Non-pigmented ciliary epithelial cell (primary cell): ENCODE measurements around the gene SUPT6H.
A peak's percentile ranks its signal among the peaks of the same experiment; 100 is the strongest.
"Not testable (repeated sequence)": the region's sequence is repeated elsewhere in the genome, so short reads cannot be mapped to it uniquely, and the experiment has no call there.

Experiments used
- DNase-seq: peaks from one replicate; pipeline ENCODE4 v3.0.0-alpha.2; 2010; ENCODE audit warnings: low read depth

Gene SUPT6H

DNA sequence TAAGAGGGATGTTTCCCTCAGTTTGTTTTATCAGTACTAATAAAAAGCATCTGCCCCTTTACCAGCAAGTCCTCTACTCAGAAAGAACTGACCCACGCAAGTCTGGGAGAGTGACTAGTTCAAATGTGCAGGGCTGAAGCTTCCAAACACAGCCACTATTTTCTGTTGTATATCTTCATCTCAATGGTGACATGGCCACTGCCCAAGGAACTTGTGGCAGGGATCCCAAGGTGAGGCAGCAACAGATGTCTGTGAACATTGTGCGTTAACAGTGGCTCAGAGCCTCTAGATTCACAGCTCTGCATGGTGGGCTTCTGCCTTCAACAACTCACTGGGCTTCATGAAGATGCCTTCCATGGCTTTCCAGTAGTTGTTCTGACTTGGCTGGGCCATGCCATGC, 13.3 kb upstream of the SUPT6H start:
- DNase-seq = no peak

DNA sequence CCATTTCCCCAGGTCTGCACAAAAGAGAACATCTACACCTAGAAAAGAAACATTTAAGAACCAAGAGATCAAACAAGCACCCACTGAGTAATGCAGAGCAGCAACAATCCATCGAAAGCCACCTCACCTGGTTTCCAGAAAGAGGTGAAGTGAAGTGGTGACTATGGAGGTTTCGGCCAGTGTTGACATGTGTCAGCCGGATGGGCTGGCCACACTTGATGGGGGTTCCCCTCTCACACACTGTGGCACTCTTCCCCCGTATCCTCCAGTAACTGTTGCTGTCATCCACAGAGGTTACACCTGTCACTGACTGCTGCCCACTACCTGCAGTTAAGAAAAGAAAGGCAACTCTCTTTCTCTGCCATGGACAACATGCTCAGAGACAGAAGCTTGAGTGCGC, 6.8 kb upstream of the SUPT6H start:
- DNase-seq = no peak

DNA sequence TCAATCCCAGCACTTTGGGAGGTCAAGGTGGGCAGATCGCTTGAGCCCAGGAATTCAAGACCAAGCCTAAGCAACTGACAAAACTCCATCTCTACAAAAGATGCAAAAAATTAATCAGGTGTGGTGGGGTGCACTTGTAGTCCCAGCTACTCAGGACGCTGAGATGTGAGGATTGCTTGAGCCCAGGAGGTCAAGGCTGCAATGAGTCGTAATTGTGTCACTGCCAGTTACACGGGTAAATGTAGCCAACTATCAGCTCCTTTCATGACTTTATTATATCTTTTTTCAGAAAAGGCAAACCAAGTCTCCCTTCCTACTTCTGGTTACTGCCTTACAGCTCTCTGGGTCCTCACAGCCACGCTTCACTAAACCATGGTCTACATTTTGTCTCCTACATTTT, 4.2 kb upstream of the SUPT6H start:
- DNase-seq = no peak

DNA sequence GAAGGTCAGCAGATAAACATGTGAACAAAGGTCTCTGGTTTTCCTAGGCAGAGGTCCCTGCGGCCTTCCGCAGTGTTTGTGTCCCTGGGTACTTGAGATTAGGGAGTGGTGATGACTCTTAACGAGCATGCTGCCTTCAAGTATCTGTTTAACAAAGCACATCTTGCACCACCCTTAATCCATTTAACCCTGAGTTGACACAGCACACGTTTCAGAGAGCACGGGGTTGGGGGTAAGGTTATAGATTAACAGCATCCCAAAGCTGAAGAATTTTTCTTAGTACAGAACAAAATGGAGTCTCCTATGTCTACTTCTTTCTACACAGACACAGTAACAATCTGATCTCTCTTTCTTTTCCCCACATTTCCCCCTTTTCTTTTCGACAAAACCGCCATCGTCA, 3.7 kb upstream of the SUPT6H start:
- not testable (repeated sequence) for DNase-seq

DNA sequence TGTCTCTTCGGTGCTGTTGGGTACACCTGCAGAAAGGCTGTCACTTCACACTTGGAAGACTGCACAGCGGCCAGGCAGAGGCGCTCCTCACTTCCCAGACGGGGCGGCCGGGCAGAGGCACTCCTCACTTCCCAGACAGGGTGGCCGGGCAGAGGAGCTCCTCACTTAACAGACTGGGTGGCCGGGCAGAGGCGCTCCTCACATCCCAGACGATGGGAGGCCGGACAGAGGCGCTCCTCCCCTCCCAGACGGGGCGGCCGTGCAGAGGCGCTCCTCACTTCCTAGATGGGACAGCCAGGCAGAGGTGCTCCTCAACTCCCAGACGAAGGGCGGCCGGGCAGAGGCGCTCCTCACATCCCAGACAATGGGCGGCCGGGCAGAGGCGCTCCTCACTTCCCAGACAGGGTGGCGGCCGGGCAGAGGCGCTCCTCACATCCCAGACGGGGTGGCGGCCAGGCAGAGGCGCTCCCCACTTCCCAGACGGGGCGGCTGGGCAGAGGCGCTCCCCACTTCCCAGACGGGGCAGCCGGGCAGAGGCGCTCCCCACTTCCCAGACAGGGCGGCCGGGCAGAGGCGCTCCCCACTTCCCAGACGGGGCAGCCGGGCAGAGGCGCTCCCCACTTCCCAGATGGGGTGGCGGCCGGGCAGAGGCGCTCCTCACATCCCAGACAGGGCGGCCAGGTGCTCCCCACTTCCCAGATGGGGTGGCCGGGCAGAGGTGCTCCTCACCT, 3.1 kb upstream of the SUPT6H start:
- not testable (repeated sequence) for DNase-seq

DNA sequence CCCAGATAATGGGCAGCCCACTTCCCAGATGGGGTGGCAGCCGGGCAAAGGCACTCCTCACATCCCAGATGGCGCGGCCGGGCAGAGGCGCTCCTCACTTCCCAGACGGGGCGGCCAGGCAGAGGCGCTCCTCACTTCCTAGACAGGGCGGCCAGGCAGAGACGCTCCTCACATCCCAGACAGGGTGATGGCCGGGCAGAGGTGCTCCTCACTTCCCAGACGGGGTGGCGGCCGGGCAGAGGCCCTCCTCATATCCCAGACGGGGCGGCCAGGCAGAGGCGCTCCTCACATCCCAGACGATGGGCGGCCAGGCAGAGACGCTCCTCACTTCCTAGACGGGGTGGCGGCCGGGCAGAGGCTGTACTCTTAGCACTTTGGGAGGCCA, 2.5 kb upstream of the SUPT6H start:
- not testable (repeated sequence) for DNase-seq

DNA sequence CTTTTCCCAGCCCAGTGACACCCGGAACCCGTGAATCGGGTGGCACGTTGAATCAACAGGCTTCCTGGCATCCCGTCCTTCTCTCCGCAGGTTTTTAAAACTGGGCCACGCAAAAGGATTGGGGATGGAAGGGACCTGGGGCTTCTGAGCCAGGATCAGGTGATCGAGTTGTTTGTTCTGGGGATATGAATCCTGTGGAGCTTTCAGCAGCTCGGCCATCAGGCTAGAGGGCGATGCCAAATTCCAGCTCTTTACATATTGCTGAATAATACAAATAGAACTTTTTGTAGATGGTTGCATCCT, 473 bp downstream of the SUPT6H start:
- DNase-seq = no peak

DNA sequence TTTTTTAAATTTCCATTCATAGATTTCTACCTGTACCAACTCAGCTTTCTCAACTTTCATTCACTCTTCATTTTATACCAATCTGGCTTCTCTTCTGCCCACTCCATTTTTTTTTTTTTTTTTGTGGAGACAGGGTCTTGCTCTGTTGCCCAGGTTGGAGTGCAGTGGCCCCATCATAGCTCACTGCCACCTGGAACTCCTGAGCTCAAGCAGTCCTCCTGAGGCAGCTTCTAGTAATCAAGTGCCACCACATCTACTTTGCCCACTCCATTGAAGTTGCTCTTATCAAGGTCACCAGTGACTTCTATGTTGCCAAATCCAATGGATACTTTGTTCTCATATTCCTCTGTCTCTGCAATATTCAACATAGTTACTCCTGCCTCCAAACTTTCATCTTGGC, 1.7 kb downstream of the SUPT6H start:
- no peak for DNase-seq

DNA sequence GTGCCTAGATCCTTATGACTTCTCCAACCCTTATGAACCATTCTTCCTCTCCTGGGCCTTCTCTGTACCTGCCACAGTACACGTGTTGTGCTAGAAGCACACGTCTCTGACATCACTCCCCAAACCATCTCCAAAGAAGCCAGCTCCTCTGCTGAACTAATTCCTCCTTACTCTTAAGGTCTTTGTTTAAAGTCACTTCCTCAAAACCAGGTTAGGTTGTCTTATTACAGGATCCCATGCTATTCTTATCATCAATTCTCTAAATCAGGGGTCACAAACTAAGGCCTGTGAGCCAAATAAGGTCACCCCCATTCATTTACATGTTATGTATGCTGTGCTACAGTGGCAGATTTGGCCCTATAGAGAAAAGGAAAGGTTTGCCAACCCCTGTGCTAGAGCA, 4.0 kb downstream of the SUPT6H start:
- DNase-seq = no peak

DNA sequence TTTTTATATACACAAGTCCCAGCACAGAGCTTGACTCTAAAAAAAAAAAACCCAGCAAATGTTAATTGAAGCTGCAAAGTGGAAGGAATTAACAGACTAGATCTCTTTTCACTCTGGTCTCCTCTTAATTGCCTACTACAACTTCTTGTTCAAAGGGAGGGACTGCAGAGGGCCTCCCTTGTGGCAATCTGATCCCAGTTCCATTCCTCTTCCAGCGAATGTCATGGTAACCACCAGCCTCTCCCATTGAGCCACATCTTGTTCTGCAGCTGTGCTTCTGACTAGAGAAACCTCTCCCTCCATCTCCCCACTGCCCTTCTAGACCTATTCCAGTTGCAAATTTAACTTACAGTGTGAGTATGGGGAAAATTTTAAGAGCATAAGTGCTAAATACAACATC, 5.9 kb downstream of the SUPT6H start:
- DNase-seq = no peak

DNA sequence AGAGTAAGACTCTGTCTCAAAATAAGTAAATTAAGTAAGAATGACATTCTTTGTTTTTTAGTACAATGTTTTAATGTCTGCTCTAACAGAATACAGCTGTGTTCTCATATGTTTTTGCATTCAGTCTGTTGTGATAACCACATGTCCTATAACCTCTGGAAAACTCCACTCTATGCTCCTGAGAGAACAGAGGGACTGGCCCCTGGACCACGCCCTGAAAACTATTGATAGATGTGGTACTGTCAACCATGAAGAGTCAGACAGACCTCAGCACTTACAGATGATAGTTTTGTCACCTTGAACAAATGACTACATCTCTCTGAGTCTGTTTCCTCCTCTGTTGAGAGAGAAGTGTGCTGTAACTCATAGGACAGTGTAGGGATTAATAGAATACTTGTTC, 7.9 kb downstream of the SUPT6H start:
- no peak for DNase-seq

DNA sequence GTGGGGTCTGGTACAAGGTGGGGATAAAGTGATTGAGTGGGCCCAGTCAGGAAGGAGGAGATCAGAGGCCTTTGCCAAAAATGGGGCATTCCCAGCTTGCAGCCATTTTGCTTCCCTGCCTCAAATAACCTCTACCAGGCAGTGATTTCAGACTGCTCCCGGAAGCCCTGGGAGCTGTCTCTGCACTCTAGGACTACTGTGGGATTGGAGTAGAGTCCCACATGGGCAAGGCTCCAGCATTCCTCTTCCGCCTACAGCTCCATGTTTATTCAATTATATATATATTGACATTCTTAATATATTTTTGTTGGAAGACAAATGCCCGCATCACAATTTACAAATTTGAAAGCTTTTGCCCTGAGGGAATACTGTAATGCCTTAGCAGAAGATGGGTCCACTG, 13.5 kb downstream of the SUPT6H start:
- DNase-seq = peak; percentile 6

DNA sequence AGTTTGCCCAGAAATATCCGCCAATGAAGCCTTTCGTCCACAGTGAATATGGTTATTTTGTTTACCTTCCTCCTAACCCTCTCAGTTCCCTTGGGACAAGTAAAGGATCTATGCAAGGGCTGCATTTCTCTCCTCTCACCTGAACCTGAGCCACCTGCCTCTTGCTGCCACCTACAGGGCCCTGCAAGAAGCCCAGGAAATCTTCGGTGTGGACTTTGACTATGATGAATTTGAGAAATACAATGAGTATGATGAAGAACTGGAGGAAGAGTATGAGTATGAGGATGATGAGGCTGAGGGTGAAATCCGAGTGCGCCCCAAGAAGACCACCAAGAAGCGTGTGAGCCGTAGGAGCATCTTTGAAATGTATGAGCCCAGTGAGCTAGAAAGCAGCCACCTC, 14.0 kb downstream of the SUPT6H start:
- DNase-seq = no peak

DNA sequence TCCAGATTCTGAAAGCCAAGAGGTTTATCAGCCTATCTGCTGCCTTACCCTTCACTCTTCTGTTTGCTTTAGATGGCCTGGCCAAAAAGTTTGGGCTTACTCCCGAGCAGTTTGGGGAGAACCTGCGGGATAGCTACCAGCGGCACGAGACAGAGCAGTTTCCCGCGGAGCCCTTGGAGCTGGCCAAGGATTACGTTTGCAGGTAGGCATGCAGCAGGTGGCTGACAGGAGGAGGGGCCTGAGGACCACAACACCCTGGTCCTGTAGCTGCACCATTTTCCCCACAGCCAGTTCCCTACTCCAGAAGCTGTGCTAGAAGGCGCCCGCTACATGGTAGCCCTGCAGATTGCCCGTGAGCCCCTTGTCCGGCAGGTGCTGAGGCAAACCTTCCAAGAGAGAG, 20.6 kb downstream of the SUPT6H start:
- no peak for DNase-seq

DNA sequence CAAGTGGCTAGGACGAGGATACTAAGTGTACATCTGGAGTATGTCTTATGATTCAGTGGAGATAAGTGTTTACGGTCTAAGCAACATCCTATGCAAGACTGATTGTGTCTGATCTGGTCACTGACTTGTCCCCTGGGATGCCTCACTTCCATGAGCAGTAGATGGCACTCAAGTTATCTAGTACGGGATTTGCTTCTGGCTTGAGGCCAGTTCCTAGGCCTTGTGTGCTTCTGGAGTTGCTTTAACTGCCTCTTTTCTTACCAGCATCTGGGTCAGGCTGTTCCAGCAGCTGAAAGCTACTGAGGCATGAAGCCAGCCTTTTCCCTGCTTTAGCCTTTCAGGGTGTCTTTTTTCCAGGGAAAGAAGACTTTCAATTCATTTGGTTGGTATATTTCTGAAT, 23.0 kb downstream of the SUPT6H start:
- DNase-seq = no peak

DNA sequence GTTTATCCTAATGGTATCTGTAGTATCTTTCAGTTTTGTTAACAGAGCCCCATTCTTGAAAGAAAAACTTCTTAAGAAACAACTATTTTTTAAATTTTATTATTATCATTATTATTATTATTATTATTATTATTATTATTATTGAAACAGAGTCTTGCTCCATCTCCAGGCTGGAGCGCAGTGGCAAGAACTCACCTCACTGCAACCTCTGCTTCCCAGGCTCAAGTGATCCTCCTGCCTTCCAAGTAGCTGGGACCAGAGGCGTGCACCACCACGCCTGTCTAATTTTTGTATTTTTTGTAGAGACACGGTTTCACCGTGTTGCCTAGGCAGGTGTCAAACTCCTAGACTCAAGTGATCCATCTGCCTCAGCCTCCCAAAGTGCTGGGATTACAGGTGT, 23.4 kb downstream of the SUPT6H start:
- no peak for DNase-seq

DNA sequence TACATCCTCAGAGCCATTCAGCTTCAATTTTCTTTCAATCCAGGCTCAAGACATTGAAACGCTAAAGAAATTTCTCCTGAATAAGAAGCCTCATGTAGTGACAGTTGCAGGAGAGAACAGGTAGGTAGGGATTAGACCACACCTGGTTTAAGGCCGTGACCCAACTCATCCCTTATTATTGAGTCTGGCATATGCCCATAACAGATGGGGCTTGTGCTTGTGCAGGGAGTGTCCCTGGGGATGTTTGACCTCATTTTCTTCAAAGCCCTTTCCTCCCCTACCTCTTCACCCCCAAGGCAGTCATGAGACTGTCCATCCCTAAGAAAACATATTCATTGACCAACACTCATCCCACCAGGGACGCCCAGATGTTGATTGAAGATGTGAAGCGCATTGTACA, 24.3 kb downstream of the SUPT6H start:
- no peak for DNase-seq

DNA sequence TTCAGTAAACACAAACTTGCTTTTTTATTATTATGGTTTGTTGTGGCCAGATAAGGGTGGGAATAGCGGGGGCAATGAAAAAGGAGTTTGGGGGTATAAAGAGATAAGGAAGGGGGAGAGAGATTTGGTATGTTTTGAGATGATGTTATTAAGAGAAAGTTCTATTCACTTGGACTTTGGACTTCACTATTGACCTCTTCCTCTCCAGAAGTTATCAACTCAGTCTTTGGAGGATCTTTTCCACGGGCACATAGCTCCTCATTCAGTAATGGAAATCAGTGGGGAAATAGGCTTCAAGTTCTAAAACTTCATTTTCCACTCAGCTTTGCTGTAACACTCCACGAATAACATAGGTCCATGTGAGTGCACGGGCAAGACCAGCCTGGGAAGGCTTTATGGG, 26.5 kb downstream of the SUPT6H start:
- DNase-seq = no peak

DNA sequence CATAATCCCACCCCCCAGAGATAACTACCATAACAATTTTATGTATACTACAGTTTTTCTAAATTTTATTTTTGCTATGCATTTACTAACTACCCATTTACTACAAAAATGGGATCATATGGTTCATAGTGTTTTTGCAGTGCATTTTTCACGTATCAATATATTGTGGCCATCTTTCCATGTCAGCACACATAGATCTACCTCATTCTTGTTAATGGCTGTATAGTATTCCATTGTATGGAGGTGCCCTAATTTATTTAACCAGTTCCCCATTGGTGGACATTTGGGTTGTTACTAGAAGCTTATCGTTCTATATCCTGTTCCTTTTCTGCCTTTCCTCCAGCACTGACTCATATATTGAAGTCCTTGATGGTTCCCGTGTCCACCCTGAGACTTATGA, 27.0 kb downstream of the SUPT6H start:
- DNase-seq = no peak

DNA sequence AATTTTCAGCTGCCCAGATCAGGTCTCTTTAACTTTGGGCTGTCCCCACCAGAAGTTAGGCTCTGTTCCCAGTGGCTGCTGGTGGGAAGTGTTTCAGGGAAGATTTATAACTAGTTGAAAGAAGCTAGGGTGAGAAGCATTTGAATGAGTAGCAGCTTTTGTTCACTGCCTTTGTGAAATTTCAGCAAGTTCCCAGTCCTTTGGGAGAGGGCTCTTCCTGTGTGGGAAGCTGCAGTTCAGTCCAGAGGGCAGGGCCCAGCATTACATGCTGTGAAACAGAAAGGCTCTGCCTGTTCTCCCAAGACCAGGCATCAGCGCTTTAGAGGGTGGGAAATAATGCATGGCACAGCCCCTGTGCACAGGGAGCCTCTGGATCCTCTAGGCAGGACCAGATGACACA, 31.9 kb downstream of the SUPT6H start:
- DNase-seq = no peak

DNA sequence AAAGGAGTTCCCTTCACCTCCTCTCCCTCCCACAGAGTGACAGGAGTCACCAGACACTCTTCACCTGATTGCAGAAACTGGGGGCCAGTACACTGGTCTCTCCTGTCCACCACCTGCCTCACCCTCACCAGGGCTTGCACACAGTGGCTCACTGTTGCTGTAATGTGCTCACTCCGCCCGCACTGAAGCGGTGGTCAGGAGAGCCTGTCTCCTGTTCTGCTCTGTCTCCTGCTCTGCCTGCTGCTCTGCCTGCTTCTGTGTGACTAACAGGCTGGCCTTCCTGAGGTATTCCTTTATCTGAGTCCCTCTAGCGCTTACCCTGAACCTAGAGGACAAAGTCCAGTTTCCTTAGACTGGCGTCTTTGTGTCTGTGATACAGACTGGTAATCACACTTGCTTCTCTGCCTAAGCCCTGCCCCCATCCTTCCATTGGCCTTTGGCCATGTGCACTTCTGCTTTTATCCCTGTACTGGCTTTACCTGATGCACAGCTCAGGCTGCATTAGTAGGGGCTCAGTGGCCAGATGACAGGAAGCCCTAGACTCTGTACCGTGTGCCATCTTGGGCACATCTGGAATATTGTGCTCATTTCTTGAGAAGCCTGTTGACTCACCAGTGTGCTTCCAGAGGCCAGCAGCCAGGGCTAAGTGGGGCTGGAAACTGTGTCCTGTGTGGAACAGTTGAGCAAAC, 36.4 kb downstream of the SUPT6H start:
- no peak for DNase-seq

DNA sequence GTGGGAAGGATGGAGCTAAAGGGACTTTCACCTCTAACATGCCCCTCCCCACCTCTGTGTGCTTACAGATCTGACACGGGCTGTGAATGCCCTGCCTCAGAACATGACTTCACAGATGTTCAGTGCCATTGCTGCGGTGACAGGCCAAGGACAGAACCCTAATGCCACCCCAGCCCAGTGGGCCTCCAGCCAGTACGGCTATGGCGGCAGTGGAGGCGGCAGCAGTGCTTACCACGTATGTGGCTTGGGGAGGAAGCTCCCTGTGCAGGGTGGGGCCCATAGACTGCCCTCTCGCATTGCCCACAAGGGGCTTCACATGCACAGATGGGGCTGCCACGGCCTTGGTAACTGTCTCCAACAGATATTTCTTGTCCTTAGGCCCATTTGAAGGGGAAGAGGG, 38.3 kb downstream of the SUPT6H start:
- DNase-seq = no peak

DNA sequence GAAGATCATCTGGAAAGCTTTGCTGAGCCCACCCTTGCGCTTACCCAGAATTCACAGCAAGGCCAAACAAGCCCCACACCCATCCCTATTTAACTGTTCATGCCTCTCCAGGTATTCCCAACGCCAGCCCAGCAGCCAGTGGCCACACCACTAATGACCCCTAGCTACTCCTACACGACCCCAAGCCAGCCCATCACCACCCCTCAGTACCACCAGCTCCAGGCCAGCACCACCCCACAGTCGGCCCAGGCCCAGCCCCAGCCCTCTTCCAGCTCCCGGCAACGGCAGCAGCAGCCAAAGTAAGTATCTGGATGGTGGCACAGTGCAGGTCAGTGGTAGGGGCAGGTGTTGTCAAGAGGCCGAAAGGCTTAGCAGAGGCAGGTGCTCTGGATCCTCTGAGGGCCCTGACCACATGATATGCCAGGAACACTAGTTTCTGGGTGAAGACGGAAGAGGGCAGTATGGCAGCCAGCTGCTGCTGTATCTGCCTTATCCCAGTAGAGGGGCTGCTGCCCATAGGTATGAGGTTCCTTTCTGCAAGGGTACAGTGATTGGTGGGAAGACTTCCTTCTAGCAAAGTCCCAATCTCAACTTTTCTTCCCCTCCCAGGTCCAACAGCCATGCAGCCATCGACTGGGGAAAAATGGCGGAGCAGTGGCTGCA, 39.0 kb downstream of the SUPT6H start:
- no peak for DNase-seq
